Esophagus muscularis mucosa (tissue), 4 donors: ENCODE measurements around the gene GRB7. TPM values are rescaled to one million over a fixed set of nuclear protein-coding genes. Genes with fewer than 3 reads are reported as not detected.

ENCODE experiments used
- DNase-seq: peaks from one replicate; pipeline ENCODE4 v3.0.0-alpha.2; 2017; ENCODE audit errors: extremely low spot score
- H3K27ac ChIP-seq, 4 donors: fragments of 200-600 bp; sonication (generic); replicated peaks in 1 of 4; 1 replicate in 3 of 4; 2 replicates in 1 of 4; pipeline ENCODE4 v1.5.1; 2016 to 2019; ENCODE audit warnings: mild to moderate bottlenecking in 1 of 4
- H3K27me3 ChIP-seq, 4 donors: fragments of 200-600 bp; sonication (generic); one replicate each; pipeline versions ENCODE4 v1.5.1 to v1.6.0; 2016 to 2019
- H3K36me3 ChIP-seq, 4 donors: fragments of 200-600 bp; sonication (generic); one replicate each; pipeline ENCODE4 v1.5.1; 2016 to 2019
- H3K4me1 ChIP-seq, 4 donors: fragments of 200-600 bp; sonication (generic); one replicate each; pipeline ENCODE4 v1.5.1; 2016 to 2019
- H3K4me3 ChIP-seq, 4 donors: fragments of 200-600 bp; sonication (generic); 1 replicate in 2 of 4; 2 replicates in 2 of 4; pipeline ENCODE4 v1.5.1; 2016 to 2019; ENCODE audit warnings: mild to moderate bottlenecking in 4 of 4, moderate library complexity in 1 of 4
- H3K9me3 ChIP-seq, 4 donors: fragments of 200-600 bp; sonication (generic); 1 replicate in 3 of 4; 2 replicates in 1 of 4; pipeline ENCODE4 v1.5.1; 2016 to 2019
- EP300 ChIP-seq: sonication (generic); formaldehyde crosslinking; IDR thresholded peaks from one replicate; pipeline ENCODE4 v1.6.1; 2017; ENCODE audit warnings: antibody characterized with exemption
- POLR2A ChIP-seq: fragments of 450-650 bp; IDR thresholded peaks from one replicate; pipeline ENCODE4 v1.6.1; 2017; ENCODE audit warnings: antibody characterized with exemption, moderate library complexity, mild to moderate bottlenecking, low read depth
- POLR2AphosphoS5 ChIP-seq, 2 donors: sonication (generic); formaldehyde crosslinking; IDR thresholded peaks; one replicate each; pipeline ENCODE4 v1.6.1; 2017; ENCODE audit warnings: antibody characterized with exemption in 2 of 2
- WGBS: methylation state at CpG from one replicate; pipeline ENCODE4 v1.1.5; 2018; 5-methylcytosine and 5-hydroxymethylcytosine counted together
- intact Hi-C: fragments of 100-400 bp; cut with DNase I; formaldehyde crosslinking; loops from one replicate; pipeline ENCODE4 v1.15.1; 2023
- total RNA-seq, 4 donors: library from RNA; depleted of rRNA; stranded (reverse); fragments of >200 nt; gene quantifications; one replicate each; pipeline versions ENCODE4 v1.1.0 to v1.2.1, GENCODE V29; 2016
- TF ChIP-seq, protein P1 (sequence below), 3 experiments: fragments of 200-600 bp in 2 of 3; fragments of 450-650 bp in 1 of 3; sonication (generic) in 2 of 3; IDR thresholded peaks; one replicate each; pipeline ENCODE4 v1.5.1; 2017 to 2019; ENCODE audit warnings: antibody characterized with exemption in 3 of 3, mild to moderate bottlenecking in 2 of 3, moderate library complexity in 1 of 3

GRB7 gene
- total RNA-seq, 4 donors from 2014 or later, result 0.23 to 0.83 (median 0.55) TPM

DNA sequence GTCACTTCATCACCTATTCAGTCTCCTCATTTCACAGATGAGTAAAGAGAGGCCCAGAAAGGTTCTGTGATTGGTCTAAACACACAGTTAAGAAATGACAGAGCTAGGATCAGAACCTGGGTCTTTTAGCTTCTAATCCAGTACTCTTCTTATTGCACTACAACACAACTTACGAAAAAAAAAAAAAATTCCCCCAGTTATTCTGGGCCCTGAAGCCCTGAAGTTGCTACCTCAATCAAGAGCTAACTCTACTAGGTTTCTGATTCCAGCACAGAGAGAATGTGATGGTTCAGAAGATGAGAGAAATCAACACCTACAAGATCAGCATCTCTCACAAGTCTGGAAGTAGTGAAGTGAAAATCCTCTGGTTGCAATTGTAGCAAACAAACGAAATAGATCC lies 37.3 kb downstream of the GRB7 start:
- peaks cover 0 to 56% (median 0%) of the 10 kb centered on the region in 4 donors for H3K27me3 ChIP-seq
- no peaks in the 10 kb centered on the region for H3K4me1 ChIP-seq
- DNase-seq, result no peak
- H3K9me3 ChIP-seq, result no peaks in the 10 kb centered on the region
- intact Hi-C loops, result no loop called here
- TF ChIP-seq POLR2AphosphoS5 (IDR thresholded peaks at IDR 0.05), result no peak
- TF ChIP-seq, protein P1, sequence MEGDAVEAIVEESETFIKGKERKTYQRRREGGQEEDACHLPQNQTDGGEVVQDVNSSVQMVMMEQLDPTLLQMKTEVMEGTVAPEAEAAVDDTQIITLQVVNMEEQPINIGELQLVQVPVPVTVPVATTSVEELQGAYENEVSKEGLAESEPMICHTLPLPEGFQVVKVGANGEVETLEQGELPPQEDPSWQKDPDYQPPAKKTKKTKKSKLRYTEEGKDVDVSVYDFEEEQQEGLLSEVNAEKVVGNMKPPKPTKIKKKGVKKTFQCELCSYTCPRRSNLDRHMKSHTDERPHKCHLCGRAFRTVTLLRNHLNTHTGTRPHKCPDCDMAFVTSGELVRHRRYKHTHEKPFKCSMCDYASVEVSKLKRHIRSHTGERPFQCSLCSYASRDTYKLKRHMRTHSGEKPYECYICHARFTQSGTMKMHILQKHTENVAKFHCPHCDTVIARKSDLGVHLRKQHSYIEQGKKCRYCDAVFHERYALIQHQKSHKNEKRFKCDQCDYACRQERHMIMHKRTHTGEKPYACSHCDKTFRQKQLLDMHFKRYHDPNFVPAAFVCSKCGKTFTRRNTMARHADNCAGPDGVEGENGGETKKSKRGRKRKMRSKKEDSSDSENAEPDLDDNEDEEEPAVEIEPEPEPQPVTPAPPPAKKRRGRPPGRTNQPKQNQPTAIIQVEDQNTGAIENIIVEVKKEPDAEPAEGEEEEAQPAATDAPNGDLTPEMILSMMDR (IDR thresholded peaks at IDR 0.05), result no peak
- no peak for TF ChIP-seq POLR2A
- no peak for TF ChIP-seq EP300
- no peaks in the 10 kb centered on the region for H3K36me3 ChIP-seq
- H3K27ac ChIP-seq, result no peak overlapping the region
- WGBS, result 78% methylated on average over 2 of the region's 2 CpGs
- H3K4me3 ChIP-seq, result no peak overlapping the region

DNA sequence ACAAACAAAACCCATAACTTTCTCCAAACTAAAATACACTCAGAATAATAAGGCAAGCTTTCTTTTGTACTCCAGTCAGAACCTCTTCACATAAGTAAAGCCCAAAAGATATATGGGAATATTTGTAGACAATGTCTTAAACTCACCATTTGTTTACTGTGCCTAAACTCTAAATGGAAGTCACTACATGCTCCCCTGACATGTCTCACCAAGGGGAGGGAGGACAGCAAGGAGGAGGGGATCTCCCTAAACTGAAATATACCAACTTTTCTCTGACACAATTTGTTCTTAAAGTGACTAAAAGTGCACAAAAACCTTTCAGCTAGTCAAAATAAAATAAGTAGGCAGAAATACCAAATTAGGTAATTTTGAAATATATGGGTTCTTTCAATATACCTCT lies 38.5 kb downstream of the GRB7 start:
- Histone ChIP-seq H3K27me3 (peaks cover 0 to 62% (median 0%) of the 10 kb centered on the region in 4 donors), H3K36me3 (no peaks in the 10 kb centered on the region), H3K4me3 (no peak overlapping the region), H3K9me3 (no peaks in the 10 kb centered on the region), H3K27ac (no peak overlapping the region), H3K4me1 (no peaks in the 10 kb centered on the region)
- DNase-seq, result no peak
- intact Hi-C loops, result no loop called here
- TF ChIP-seq POLR2AphosphoS5 (IDR thresholded peaks at IDR 0.05) (no peak), POLR2A (no peak)
- TF ChIP-seq, protein P1 (IDR thresholded peaks at IDR 0.05), result no peak

DNA sequence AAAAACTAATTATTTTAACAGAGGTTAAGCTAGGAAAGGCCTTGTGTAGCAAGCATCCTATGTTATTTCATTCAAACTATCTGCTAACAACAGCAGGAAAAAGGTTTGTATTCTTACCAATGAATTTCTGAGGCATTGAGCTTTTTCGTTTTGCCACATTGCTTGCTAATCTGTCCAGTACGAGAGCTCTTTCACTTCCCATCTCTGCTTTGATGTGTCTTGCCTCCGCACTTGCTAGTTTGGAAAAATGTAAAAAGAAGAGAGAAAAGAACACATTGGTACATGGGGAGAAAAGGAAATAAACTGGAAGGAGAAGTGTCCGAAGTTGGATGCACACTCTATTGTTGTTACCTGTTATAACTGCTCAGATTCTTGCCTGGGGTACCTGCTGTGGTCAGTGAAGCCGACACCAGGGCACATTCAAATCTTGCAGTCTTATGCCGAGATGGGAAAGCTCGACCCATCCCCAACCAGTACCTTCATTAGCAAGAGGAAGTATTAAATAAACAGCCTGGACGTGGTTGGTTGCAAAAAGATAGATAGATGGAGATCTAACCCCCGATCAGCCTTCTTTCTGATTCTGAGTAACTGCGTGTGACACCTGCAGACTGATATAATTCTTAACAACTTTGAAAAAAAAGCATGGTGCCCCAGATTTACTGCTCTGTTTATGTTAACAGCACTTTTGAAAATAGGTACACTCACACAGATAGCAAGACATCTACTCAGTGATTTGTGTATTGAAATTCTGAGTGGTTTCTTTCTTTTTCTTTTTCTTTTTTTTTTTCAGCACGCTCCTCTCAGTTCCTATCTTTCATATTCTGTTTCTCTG lies 40.0 kb downstream of the GRB7 start:
- no peaks in the 10 kb centered on the region for H3K4me1 ChIP-seq
- H3K9me3 ChIP-seq, result no peaks in the 10 kb centered on the region
- no peak for DNase-seq
- H3K27me3 ChIP-seq, result peaks cover 0 to 66% (median 0%) of the 10 kb centered on the region in 4 donors
- TF ChIP-seq EP300 (no peak), POLR2A (no peak), POLR2AphosphoS5 (IDR thresholded peaks at IDR 0.05) (no peak)
- TF ChIP-seq, protein P1 (IDR thresholded peaks at IDR 0.05), result no peak
- H3K36me3 ChIP-seq, result no peaks in the 10 kb centered on the region
- intact Hi-C loops, result no loop called here
- no peak overlapping the region for H3K27ac ChIP-seq
- 47% methylated on average over 11 of the region's 11 CpGs for WGBS
- H3K4me3 ChIP-seq, result peak overlapping the region in 1 of 4 donors; percentile 4

DNA sequence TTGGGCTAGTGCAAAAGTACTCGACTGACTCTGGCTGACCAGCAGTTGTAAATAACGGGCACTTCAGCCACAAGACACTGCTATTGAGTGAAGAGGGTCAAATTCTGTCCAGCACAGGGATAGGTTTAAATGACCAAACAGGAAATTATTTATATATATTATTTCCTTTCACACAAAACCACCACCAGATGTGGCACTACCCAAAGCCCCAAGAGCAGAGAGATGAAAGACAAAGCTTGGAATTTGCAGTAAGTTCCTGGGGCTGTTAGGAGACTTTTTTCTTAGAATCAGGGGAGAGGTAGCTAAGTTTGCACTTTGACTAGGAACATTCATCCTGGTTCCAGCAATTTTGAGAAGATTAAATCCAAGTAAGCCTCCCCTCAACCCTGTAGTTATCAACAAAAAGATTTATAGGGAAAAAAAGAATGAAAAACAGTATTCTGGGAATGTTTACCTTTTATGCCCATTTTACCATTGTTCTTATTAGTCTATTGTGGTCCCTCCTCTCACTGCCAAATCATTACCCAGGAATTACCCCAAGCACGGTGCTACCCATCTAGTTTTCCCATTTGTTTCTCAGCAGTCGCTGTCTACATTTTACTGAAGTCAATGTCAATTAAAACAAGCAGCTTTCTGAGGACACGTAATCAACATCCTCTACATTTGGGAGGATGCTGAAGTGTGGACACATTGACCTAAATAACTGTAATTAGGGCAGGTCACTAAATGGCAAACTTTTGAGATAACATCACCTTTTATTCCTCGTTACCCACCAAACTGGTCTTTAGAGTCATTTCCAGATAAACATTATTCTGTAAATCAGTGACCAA lies 43.5 kb downstream of the GRB7 start:
- H3K9me3 ChIP-seq, result no peaks in the 10 kb centered on the region
- H3K36me3 ChIP-seq, result no peaks in the 10 kb centered on the region
- H3K27me3 ChIP-seq, result peaks cover 0 to 41% (median 0%) of the 10 kb centered on the region in 4 donors
- H3K4me3 ChIP-seq, result no peak overlapping the region
- WGBS, result 46% methylated on average over 6 of the region's 6 CpGs
- TF ChIP-seq POLR2A (no peak), EP300 (no peak), POLR2AphosphoS5 (IDR thresholded peaks at IDR 0.05) (no peak)
- TF ChIP-seq, protein P1 (IDR thresholded peaks at IDR 0.05), result no peak
- no peak overlapping the region for H3K27ac ChIP-seq
- DNase-seq, result no peak
- intact Hi-C loops, result no loop called here
- H3K4me1 ChIP-seq, result no peaks in the 10 kb centered on the region
